SIG-M5 (cell line): Measurements from ENCODE around the gene UBE2E1.

ENCODE experiments used
- DNase-seq: peaks from one replicate; lab custom pipeline; 2025; lab: John Stamatoyannopoulos, UW

Gene UBE2E1

DNA sequence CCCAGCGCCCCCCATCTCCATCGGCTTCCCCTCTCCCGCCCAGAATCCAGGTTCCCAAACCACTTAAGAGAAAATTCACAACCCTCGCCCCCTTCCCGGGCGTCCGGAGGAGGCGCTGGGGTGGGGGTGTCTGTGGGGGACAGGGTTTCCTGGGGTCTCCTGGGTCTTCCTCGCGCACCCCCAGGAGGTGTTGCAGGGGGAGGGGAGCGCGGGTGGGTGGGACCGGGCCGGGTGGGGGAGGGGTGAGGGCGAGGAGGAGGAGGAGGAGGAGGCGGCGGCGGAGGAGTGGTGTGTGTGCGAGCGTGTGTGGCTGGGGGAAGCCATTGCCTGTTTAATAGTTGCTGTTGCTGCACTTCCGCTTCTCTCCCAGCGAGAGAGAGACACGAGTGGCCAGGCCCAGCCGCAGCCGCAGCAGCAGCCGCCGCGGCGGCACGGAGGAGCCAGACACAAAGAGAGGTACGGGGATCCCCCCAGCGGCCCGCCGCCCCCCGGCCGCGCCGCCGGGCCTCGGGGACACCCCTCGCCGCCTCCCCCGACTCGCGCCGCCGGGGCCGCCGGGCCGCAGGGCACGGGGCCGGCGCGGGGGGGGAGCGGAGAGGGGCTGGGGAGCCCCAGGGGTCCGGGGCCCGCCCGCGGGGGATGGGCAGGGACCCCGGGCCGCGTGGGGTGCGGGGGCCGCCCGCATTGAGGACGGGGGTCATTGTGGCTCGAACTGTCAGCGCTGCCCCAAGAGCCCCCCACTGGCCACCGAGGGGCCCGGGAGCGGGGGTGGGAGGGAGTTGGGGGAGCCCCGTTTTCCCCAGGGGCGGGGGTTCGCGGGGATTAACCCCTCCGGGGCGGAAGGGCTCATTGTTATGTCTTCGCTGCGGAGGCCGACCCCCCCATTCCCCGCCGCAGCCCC lies at the start of gene UBE2E1:
TSS of gene UBE2E1 (plus strand) at position 323 of the 901 bp plus-strand sequence. CDS start 1,315 bp downstream, outside the sequence.
- peak; percentile 42 for DNase-seq

DNA sequence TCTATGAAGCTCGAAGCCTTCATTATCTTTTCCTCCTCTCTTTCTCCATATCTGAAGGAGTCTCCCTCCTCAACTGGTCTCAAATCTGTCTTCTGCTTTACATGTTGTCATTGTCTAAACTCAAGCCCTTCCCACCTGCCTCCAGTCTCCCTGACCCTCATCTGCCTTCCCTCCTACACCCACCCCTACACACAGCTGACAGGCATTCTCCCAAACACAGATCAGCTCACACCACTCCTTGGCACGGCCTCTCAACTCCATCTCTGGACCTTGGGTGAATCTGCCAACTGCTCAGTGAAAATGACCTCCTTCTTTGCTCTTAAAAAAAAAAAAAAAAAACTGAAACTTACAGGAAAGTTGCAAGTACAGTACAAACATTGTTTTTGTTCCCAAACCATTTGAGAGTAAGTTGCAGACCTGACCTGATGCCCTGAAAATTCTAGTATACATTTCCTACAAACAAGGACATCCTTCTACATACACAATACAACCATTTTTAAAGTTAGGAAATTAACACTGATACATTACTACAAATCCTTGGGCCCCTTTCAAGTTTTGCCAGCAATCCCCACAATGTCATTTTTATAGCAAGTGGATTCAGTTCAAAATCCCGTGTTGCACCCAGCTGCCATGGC lies 49.4 kb upstream of the UBE2E1 start:
- no peak for DNase-seq

DNA sequence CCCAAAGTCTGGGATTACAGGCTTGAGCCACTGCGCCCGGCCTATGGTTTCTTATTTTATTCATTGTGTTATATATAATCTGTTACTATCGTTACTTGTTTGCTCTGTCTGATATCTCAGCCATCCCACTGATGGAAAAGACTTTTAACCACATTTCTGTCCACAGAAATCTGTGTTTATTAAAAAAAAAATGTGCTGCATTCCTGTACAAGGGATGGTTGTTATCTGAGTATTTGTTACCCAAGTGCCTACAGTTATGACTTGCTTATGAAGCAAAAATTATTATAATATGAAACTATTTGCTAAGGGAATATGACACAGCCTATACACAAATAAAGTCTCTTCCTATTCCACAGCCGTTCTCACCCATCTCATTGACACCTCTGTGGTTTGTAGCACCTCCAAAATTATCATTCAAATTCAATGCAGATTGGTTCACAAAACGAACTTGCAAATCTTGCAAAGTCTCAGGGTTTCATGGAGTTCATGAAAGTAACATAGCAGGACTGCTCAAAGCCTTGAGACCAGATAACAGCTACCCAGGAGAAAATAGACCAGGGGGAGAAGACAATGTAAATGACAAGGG lies 47.4 kb upstream of the UBE2E1 start:
- DNase-seq = no peak

DNA sequence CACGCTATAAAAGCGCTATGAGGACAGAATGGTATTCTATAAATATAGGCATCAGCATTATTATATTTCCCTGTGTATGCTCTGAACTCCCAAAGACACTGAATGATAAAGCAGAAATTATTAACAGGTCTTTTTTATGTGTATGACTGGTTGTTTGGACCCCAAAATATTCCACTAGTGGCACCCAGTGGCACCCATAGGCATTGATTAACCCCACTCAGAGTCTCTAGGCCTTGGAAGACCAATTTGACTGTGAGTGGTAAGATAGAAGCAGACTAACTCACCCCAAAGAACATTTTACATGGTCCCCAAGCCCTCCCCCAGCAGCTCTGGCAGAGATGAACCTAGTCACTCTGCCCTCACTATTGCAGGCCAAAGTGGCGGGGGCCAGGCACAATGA lies 45.4 kb upstream of the UBE2E1 start:
- no peak for DNase-seq

DNA sequence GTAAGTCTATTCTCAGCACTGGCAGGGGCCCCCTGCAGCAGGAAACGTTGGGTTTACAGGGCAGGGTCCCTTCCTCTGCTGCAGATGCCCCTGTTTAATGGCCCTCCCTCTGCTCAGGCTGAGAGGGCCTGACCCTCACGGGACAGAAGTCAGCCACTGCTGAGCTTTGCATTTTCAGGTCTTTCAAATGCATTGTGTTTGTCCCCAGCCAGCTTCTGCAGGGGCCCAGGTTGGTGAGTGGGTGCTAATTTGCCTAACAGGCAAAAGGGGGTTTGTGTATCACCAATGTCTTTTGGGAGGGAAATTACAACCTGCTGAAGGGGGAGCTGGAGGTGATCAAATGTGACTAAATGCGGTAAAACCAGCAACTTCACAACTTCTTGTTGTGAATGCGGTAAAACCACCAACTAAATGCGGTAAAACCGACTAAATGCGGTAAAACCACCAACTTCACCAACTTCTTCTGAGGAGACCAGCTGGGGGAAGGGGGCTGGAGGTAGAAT lies 44.8 kb upstream of the UBE2E1 start:
- DNase-seq = no peak

DNA sequence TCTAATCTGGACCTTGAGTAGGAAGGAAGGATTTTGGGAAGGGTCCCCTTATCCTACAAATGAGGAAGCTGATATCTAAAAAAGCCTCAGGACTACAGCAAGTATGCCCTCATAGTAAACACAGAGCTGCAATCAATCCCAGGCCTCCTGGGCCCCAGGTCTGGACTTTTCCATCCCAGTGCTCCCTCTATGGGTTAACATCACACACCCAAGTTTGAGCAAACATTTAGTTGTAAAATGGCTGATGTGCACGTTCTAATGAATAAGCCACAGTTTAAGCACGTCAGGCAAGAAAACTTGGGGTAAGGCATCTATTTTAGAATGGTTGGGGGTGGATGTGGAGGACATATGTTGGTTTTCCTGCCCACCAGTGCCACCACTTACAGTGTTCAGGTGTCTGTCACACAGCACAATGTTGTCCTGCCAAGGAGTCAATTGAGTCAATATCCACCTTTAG lies 44.3 kb upstream of the UBE2E1 start:
- no peak for DNase-seq

DNA sequence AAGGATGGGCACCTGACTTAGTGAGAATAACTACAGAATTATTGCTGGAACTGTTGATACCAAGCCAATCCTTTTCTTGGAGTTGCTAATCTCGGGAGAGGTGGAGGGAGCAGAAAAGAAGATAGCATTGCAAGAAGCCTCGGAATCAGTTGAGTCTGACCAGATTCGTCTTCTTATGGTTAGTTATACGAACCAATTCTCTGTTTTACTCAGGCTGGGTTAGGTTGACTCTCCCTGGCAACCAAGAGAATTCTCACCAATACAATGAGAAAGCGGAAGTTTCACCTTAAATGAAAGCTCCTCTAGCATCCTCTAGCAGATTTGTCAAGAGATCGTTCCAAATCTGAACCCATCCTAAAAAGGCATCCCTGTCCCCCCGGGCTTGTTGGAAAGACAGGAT lies 43.5 kb upstream of the UBE2E1 start:
- DNase-seq = no peak

DNA sequence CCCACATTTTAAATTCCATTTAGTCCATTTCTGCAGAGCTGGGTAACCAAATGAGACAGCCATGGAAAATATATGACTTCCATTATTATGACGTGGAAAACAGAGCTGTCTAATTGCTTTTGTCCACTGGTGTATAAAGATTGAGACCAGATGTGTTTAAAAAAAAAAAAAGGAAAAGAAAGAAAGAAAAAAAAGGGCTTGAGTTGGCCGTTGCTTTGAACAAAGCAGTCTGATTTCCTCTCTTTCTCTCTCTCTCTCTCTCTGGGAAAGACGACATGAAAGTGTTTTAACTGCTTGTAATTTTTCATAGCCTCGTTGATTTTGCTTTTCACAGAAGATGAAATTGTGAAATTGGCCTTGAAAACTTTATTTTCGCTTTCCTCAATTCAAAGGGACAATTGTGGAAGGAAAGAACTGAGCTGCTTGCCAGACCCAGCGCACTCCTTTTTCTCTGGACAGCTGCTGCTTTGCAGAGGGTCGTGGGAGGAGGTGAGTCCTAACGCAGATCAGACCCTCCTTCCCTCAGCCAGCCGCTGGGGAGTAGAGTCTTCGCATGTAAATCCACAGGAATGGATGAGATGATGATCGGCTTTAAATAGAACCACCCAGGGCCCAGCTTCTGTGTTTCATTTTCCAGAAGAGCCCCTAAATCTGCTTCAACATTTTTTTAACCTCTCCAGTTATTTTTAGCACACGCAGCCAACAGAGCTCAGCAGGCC lies 42.8 kb upstream of the UBE2E1 start:
- DNase-seq = no peak

DNA sequence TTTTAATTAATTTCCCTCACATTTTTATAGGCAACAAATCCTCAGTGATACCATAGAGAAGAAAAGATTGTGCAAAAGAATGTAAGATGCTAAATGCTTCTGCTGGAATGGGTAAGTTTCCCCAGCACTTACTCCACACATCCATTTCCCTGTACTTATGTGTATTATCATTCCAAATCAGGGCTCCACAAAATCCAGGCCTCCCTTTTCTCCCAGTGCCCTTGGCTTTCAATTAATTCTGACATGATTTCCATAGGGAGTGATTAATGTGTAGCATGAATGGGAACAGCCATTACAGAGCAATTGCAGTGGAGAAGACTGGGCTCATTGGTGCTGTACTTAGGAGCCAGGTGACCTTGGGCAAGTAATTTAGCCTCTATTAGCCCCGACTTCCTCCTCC lies 41.3 kb upstream of the UBE2E1 start:
- no peak for DNase-seq

DNA sequence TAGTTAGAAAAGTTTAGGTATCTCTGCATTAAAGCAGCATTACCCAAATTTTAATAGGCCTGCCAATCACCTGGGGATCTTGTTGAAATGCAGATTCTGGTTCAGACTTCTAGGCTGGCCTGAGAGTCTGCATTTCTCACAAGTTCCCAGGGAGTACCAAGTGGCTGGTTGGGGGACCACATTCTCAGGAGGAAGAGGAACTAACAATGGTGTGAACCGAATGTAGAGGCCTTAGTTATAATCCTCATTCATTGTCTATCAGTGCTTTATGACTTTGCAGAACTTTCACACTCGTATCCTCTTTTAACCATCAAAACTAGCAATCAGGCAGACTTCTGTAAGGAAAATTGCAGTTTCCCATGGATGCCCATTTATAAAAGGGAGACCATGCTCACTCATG lies 38.2 kb upstream of the UBE2E1 start:
- no peak for DNase-seq

DNA sequence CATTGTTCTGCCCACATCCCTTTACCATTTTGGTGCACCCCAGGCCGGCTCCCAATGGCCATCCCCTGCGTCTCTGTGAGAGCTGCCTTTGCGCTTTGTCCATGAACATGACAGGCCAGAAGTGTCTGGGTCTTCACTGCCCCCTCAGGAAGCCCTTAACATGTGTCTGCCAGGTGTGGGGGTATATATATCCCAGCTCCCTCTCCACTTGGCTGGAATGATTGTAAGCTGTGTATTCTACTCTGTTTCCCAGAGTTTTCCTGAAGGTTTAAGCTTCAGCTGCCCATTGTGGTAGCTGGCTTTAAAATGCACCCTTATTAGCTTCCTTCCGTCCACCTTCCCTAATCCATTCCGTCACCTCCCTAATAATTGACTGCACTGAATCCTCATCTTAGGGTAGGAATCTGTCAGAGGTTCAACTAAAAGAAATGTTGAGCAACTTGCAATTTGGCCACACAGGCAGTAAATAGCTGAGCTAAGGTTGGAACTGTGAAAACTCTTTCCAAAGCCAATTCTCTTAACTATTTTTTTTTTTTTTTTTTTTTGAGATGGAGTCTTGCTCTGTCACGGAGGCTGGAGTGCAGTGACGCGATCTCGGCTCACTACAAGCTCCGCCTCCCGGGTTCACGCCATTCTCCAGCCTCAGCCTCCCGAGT lies 30.4 kb upstream of the UBE2E1 start:
- no peak for DNase-seq

DNA sequence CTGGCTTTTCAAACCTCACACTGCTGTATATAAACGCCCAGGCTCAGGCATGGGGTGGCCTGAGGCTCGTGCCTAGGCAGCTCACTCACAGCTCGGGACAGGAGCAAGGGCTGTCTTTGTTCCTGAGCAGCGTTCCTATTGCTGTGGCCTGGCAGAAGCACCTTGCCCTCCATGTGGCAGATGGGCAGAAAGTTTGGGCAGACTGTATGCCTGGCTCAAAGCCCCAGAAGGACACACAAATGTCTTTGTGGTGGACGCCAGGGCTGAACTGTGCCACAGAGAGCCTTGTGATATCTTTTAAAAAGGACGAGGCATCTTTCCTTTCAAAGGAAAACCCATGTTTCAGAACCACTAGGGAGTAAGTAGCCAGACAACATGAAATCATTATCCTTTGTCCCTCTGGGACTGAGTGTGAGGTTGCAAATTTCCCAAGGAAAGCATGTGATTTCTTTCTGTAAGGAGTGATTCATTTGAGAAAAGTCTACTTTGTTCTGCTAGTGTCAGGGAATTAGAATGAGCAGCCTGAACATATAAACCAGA lies 29.3 kb upstream of the UBE2E1 start:
- no peak for DNase-seq

DNA sequence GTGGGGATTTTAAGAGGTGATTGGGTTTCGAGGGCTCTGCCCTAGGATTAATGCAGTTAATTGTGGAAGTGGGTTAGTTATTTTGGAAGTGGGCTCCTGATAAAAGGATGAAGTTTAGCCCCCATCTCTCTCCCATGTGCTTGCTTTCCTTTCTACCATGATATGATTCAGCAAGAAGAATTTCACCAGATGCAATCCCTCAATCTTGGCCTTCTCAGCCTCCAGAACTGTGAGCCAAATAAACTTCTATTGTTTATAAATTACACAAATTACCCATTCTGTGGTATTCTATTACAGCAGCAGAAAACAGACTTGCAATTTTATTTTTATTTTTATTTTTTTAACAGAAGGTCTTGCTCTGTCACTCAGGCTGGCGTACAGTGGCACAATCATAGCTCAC lies 27.3 kb upstream of the UBE2E1 start:
- DNase-seq = no peak

DNA sequence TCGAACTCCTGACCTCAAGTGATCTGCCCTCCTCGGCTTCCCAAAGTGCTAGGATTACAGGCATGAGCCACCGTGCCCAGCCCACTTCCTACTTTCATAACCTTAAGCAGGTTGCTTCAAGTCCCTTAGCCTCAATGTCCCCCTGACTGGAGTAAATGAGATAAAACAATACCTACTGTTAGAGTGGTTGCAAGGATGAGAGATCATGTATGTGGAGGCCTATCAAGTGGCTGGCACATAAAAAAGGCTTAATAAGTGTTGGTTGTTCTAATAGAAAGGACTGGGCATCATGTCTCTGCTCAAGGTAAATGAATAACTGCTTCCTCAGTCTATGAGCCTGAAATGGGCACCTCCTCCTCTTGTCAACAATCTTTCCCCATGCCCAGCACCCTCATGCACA lies 25.9 kb upstream of the UBE2E1 start:
- DNase-seq = no peak

DNA sequence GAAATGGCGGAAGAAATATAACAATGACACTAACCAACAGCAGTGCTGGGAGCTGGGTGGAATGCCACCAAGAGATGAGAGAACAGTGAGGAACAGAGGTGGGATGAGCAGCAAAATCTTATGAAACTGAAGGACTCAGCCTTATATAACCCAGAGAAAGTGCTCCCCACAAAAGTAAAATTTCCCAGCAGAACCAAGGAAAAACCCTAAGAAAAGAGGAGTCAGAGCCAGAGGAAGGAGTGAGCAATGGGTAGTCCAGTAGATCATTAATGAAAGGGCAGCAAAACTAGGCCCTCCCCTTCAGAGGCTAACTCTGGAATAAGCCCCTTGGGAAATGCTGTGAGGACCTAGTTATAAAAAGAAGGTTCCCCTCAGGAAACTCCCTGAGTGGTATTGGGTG lies 24.7 kb upstream of the UBE2E1 start:
- no peak for DNase-seq

DNA sequence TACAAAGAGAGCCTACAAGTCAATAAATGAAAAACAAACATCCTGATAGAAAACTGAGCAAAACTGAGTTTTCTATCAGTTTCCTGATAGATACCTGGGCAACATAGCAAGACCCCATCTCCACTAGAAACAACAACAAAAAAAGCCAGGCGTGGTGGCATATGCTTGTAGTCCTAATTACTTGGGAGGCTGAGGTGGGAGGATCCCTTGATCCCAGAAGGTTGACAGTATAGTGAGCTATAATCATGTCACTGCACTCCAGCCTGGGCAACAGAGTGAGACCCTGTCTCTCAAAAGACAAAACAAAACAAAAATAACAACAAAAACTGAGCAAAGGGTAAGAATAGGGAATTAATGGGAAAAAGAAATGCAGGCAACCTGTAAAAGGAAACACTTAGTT lies 23.9 kb upstream of the UBE2E1 start:
- no peak for DNase-seq

DNA sequence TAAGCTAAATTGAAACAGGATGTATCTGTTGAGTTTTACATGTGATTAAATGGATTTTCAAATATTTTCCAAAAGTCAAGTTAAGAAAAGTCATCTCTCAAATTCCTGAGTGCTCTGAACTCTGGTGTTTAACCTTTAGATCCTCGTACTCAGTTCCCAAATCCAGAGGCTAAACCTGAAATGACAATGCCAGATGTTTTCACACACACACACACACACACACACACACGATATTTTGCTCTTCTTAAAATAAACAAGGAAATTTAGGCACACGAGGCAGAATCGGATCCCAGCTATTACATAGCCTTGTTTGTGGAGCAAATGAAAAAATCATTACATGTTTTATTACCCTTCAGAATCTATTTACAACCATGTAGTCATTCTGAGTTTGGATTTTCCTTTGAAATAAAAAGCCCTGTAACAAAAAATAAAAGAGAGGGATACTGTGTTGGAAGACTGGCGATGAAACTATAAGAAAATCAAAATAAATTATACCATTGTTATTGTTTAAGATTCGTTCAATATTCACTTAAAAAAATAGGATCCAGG lies 20.6 kb upstream of the UBE2E1 start:
- DNase-seq = no peak

DNA sequence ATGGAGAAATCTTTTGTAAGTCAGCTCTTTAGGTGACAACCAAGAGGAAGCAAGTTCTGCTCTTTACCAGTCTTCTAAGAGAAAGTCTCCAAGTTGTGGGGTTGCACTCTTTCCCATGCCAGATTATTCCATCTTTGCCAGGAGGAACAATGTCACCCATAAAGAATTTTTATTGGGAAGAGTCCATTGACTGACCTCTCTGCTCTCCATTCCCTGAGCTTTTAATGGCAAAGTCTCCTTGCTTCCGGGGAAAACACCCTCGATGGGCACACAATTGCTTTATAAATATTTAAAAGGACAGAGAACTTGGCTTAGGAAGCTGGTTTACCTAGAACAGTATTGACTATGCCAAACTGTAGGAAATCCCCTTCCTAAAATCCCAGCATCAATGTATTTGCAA lies 19.9 kb upstream of the UBE2E1 start:
- no peak for DNase-seq

DNA sequence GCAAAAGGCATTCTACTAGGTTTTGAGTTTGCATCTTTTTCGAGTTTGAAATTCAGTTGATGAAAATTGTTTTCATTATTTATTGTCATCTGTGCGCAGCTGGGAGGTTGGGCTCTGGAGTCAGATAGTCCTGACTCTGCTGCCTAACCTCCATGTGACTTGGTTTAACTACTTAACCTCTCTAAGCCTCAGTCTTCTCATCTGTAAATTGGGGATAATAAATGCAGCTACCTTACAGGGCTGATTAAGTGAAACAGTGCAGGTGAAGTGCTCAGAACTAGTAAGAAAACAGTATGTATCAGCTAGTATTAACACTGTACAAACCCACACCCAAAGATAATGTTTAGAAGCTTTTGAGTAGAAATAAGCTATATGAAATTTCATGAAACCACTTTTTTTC lies 14.1 kb upstream of the UBE2E1 start:
- DNase-seq = no peak

DNA sequence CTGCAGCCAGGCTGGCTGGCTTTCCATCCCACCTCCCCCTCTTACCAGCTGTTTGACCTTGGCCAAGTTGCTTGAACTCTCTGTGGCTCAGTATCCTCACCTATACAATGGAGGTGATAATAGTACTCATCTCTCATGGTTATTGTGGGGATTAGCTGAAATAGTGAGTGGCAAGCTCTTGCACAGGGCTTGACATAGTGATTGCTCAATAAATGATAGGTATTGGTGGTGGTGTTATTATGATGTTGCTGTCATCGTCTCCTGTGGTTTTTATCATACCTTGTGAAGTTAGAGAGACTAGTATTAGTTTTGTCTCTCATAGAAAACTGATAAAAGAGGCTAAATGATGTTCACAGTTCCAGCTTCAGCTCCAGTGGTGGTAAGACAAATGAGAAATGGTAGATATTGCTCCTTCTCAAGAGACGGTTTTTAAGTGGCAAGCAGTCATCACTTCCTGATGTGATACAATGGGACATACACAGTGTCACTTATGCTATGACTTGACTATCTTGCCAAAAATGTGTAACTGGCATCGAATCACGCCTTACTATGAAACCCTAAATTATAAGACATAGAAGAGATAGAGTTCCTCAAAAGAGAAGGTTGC lies 12.1 kb upstream of the UBE2E1 start:
- DNase-seq = no peak

DNA sequence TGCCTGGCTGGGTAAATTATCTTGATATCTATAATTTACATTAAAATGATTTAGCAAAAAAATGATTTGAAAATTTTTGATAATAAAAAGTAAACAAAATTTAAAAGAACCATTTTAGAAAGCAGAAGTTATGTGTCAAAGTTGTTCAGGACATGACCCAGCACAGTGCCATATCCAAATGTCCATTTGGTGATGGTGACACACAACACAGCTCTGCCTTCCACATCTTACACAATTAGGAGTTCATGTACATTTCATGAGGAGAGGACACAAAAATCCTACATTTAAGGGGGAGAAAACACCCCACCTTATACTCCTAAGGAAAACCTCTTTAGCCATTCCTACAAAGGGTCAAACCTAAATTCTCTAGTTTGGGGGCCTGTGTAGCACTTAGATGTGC lies 10.7 kb upstream of the UBE2E1 start:
- no peak for DNase-seq
